Cardiac fibroblast (primary cell): ENCODE measurements around the gene LRP1B.

Experiments
- DNase-seq, 2 donors: peaks; one replicate each; pipeline versions ENCODE4 v3.0.0 to v3.0.0-alpha.2; 2010; ENCODE audit warnings: low read depth in 2 of 2
- H3K4me3 ChIP-seq, 2 donors: replicated peaks in 1 of 2; 1 replicate in 1 of 2; 2 replicates in 1 of 2; pipeline ENCODE4 v1.5.1; 2011; ENCODE audit warnings: low read depth in 2 of 2, low read length in 2 of 2, mild to moderate bottlenecking in 2 of 2, moderate library complexity in 1 of 2
- TF ChIP-seq, protein P1 (sequence below): IDR thresholded peaks from one replicate; pipeline ENCODE4 v1.5.1; 2011; ENCODE audit warnings: low read depth, mild to moderate bottlenecking, low read length, inconsistent platforms

Gene LRP1B

GRCh38 chr2:141929331-141930252 lies 201.2 kb downstream of the LRP1B start:
- no peak overlapping the region for H3K4me3 ChIP-seq
- TF ChIP-seq, protein P1, sequence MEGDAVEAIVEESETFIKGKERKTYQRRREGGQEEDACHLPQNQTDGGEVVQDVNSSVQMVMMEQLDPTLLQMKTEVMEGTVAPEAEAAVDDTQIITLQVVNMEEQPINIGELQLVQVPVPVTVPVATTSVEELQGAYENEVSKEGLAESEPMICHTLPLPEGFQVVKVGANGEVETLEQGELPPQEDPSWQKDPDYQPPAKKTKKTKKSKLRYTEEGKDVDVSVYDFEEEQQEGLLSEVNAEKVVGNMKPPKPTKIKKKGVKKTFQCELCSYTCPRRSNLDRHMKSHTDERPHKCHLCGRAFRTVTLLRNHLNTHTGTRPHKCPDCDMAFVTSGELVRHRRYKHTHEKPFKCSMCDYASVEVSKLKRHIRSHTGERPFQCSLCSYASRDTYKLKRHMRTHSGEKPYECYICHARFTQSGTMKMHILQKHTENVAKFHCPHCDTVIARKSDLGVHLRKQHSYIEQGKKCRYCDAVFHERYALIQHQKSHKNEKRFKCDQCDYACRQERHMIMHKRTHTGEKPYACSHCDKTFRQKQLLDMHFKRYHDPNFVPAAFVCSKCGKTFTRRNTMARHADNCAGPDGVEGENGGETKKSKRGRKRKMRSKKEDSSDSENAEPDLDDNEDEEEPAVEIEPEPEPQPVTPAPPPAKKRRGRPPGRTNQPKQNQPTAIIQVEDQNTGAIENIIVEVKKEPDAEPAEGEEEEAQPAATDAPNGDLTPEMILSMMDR = no peak
- DNase-seq = no peak

DNA sequence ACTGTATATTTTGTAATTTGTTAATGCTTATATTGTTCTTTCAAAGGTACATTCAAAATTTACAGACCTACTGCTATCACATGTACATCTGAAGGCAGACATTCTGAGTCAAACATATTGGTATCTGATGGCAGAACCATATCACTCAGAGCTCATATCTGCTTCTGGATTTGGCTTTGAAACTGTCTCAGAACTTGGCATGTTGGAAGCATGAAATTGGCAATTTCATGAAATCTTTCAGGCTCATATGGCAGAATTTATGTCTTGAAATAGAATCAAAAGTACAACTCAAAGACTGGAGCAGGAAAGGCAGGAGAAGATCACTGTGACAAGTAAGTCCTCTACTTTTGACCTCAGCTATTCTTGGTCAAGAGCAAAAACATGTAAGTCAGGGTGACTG lies 202.3 kb downstream of the LRP1B start:
- TF ChIP-seq, protein P1 = no peak
- DNase-seq = no peak
- H3K4me3 ChIP-seq = no peak overlapping the region

DNA sequence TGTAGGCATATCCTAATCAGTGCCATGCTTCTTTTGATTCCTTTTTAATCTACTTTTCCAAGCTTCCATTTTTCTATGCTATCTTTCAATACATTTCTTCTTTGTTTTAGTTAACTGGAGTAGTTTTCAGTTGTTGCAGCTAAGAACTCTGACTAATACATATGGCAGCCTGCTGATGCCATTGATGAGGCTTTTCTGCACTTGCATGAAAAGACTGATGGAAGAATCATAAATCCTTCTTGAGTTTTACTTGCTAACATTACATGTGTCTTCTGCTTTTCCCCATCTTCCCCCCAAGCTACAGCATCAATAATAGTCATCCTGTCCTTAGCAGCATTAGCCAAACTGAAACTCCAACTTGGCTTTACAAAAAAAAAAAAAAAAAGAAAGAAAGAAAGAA lies 203.3 kb downstream of the LRP1B start:
- H3K4me3 ChIP-seq = no peak overlapping the region
- DNase-seq = no peak
- TF ChIP-seq, protein P1 = no peak

- no peak for DNase-seq
- no peak overlapping the region for H3K4me3 ChIP-seq
- TF ChIP-seq, protein P1 = no peak
Measured at GRCh38 chr2:141925511-141925910, 205.3 kb downstream of the LRP1B start.

DNA sequence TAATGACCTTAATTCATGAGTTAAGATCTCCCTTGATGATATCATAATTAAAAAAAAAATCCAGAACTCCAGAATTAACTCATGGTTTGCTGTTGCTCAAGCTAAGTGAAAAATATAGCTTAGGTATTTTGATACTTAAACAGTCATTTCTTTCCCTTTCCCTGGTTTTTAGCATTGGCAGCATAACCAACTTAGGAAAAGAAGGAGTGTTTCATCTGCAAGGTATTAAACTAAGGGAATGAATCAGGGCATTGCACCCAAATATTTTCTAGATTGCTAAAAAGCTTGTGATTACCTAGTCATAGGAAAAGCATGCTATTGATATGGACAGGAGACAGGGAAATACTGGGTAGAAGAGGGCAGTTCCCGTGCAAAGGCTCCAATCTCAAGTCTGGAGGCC lies 207.2 kb downstream of the LRP1B start:
- no peak for DNase-seq
- TF ChIP-seq, protein P1 = no peak
- no peak overlapping the region for H3K4me3 ChIP-seq

GRCh38 chr2:141911485-141912066 lies 219.2 kb downstream of the LRP1B start:
- TF ChIP-seq, protein P1 = peak; percentile 23
- DNase-seq = peak; percentile 25 to 26
- no peak overlapping the region for H3K4me3 ChIP-seq
